Measurements from ENCODE around the gene ZSWIM4. TPM values are rescaled to one million over a fixed set of nuclear protein-coding genes. Genes with fewer than 3 reads are reported as not detected.
A peak's percentile ranks its signal among the peaks of the same experiment; 100 is the strongest.

Gene ZSWIM4
- total and polyA plus RNA-seq, 2 of the 13 experiments (the other 11 are each of a cell fraction or from before 2014, with no cell fraction given): 0.33 to 0.86 TPM

DNA sequence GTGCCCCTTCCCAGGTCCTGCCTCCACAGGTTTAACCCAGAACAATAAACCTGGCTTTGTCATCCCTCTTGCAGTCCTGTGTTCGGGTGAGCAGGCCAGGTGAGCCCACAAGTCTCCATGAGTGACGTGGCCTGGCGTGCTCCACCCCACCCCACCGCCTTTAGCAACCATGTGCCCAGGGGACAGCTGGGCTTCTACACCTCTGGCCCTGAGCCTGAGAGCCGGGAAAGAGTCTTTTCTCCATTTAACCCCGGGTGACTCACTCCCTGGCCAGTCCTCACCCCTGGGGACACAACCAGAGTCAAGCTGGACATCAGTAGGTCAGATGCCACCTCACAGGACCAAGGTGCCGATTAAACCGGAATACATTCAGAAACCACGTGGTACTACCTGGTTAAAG is 16.8 kb upstream of the ZSWIM4 start:
- POLR2A ChIA-PET: interaction anchor here (1.0 kb wide), 1 partner anchor 10 kb away, joined by 3 read pairs; no protein-coding TSS in a partner anchor
- H3K79me2 ChIP-seq (ENCODE audit: insufficient read depth, low read length): peaks cover 20% of the 10 kb centered on the region
- no TSS peak for BruUV-seq (replicated peaks)
- in situ Hi-C loops (cut with HindIII; ENCODE audit: extremely low pct_ligation_motif_present, low pct_unique_long_range_greater_than_20kb) (no loop called here), intact Hi-C loops (cut with micrococcal nuclease; ENCODE audit: unreplicated experiment) (no loop called here)
- no peak overlapping the region for H3K9ac ChIP-seq (ENCODE audit: insufficient read depth, low read depth, low read length)
- 96% methylated on average over 9 of the region's 9 CpGs for WGBS (ENCODE audit: low lambda C conversion rate)
- peaks cover 3 to 21% of the 10 kb centered on the region in 2 experiments for H3K36me3 ChIP-seq (replicated peaks in 1 of 2; ENCODE audit: control insufficient read depth in 1 of 2, insufficient read depth in 2 of 2, low read length in 2 of 2)
- no peak overlapping the region for H3K4me3 ChIP-seq (replicated peaks in 1 of 3; ENCODE audit: insufficient read depth in 1 of 3, low read depth in 2 of 3, low read length in 3 of 3)
- peaks cover 30% of the 10 kb centered on the region for H3K4me1 ChIP-seq (ENCODE audit: insufficient read depth, low read length)
- DNase-seq (ENCODE audit: low spot score): no peak
- H3K9me3 ChIP-seq (ENCODE audit: low read length): no peaks in the 10 kb centered on the region
- peaks cover 0 to 4% of the 10 kb centered on the region in 2 experiments; a peak in 1 of 5 replicates for H3K27me3 ChIP-seq (ENCODE audit: control insufficient read depth in 1 of 2, insufficient read depth in 2 of 2, low read length in 2 of 2)
- TF ChIP-seq BRD4 (CRISPR knock-in tag; IDR thresholded peaks at IDR 0.05) (no peak), NBN (conservative IDR thresholded peaks at IDR 0.05) (no peak), ZFP82 (CRISPR knock-in tag; IDR thresholded peaks at IDR 0.05; ENCODE audit: borderline replicate concordance) (no peak), ZNF703 (CRISPR knock-in tag; IDR thresholded peaks at IDR 0.05; ENCODE audit: borderline replicate concordance) (no peak), SP5 (CRISPR knock-in tag; IDR thresholded peaks at IDR 0.05; ENCODE audit: borderline replicate concordance, low read depth) (no peak)
- no peak overlapping the region for H3K27ac ChIP-seq (ENCODE audit: extremely low read length, insufficient read depth, low read length)
- peaks cover 3% of the 10 kb centered on the region; the same call in 1 of the 2 replicates for H4K20me1 ChIP-seq (ENCODE audit: insufficient read depth, low read length)
- CTCF ChIA-PET (ENCODE audit: low intra/inter-chr PET ratio, low total read pairs): no interaction called here
- no peak overlapping the region for H2AFZ ChIP-seq (ENCODE audit: low read length)
- FAIRE-seq: no peak
- H3K4me2 ChIP-seq (ENCODE audit: low read depth, low read length): no peak overlapping the region
- no peak for ATAC-seq

DNA sequence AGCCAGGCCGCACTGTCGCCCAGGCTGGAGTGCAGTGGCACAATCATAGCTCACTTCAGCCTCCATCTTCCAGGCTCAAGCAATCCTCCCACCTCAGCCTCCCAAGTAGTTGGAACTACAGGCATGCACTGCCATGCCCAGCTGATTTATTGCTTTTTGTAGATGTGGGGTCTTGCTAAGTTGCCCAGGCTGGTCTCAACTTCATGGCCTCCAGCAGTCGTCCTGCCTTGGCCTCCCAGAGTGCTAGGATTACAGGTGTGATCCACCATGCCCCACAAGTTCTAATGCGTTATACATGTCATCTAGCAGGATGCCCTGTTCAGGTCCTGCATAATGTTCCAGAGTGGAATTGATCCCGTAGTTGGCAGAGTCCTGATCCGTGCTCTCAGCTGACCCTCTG is 16.4 kb upstream of the ZSWIM4 start:
- TF ChIP-seq AKAP8 (CRISPR knock-in tag; IDR thresholded peaks at IDR 0.05) (0 out of 2 replicates have a peak, but pooled peaks have one; percentile 39), TAF1 (CRISPR knock-in tag; IDR thresholded peaks at IDR 0.05) (no peak), DPF2 (CRISPR knock-in tag; IDR thresholded peaks at IDR 0.05; ENCODE audit: borderline replicate concordance, low read depth) (no peak), ZNF121 (CRISPR knock-in tag; IDR thresholded peaks at IDR 0.05) (peak; percentile 92), POLR2A (IDR thresholded peaks at IDR 0.05; ENCODE audit: insufficient read depth in 1 of 2, low read depth in 2 of 2, low read length in 2 of 2) (peak in 1 of 2 experiments; percentile 15; a peak in 1 of 4 replicates), ZNF766 (CRISPR knock-in tag; IDR thresholded peaks at IDR 0.05; ENCODE audit: borderline replicate concordance) (no peak), ZC3H13 (CRISPR knock-in tag; IDR thresholded peaks at IDR 0.05) (peak; percentile 57; the same call in 1 of the 2 replicates)
- TF ChIP-seq, protein P1, sequence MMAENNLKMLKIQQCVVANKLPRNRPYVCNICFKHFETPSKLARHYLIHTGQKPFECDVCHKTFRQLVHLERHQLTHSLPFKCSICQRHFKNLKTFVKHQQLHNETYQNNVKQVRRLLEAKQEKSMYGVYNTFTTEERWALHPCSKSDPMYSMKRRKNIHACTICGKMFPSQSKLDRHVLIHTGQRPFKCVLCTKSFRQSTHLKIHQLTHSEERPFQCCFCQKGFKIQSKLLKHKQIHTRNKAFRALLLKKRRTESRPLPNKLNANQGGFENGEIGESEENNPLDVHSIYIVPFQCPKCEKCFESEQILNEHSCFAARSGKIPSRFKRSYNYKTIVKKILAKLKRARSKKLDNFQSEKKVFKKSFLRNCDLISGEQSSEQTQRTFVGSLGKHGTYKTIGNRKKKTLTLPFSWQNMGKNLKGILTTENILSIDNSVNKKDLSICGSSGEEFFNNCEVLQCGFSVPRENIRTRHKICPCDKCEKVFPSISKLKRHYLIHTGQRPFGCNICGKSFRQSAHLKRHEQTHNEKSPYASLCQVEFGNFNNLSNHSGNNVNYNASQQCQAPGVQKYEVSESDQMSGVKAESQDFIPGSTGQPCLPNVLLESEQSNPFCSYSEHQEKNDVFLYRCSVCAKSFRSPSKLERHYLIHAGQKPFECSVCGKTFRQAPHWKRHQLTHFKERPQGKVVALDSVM (CRISPR knock-in tag; IDR thresholded peaks at IDR 0.05): peak; percentile 62
- H3K4me3 ChIP-seq (replicated peaks in 1 of 3; ENCODE audit: insufficient read depth in 1 of 3, low read depth in 2 of 3, low read length in 3 of 3): no peak overlapping the region
- H3K36me3 ChIP-seq (replicated peaks in 1 of 2; ENCODE audit: control insufficient read depth in 1 of 2, insufficient read depth in 2 of 2, low read length in 2 of 2): peaks cover 3 to 21% of the 10 kb centered on the region in 2 experiments
- no peak for FAIRE-seq
- ATAC-seq: no peak
- ChIA-PET CTCF (ENCODE audit: low intra/inter-chr PET ratio, low total read pairs) (no interaction called here), POLR2A (interaction anchor here (1.0 kb wide), 1 partner anchor 9 kb away, joined by 3 read pairs; no protein-coding TSS in a partner anchor)
- H2AFZ ChIP-seq (ENCODE audit: low read length): no peak overlapping the region
- H3K4me2 ChIP-seq (ENCODE audit: low read depth, low read length): no peak overlapping the region
- H3K79me2 ChIP-seq (ENCODE audit: insufficient read depth, low read length): peaks cover 20% of the 10 kb centered on the region
- DNase-seq (ENCODE audit: low spot score): no peak
- in situ Hi-C loops (cut with HindIII; ENCODE audit: extremely low pct_ligation_motif_present, low pct_unique_long_range_greater_than_20kb): no loop called here
- peaks cover 33% of the 10 kb centered on the region for H3K4me1 ChIP-seq (ENCODE audit: insufficient read depth, low read length)
- peaks cover 3% of the 10 kb centered on the region; the same call in 1 of the 2 replicates for H4K20me1 ChIP-seq (ENCODE audit: insufficient read depth, low read length)
- BruUV-seq (replicated peaks): no TSS peak
- H3K9ac ChIP-seq (ENCODE audit: insufficient read depth, low read depth, low read length): no peak overlapping the region
- 94% methylated on average over 6 of the region's 6 CpGs for WGBS (ENCODE audit: low lambda C conversion rate)
- no peaks in the 10 kb centered on the region for H3K9me3 ChIP-seq (ENCODE audit: low read length)
- no peak overlapping the region for H3K27ac ChIP-seq (ENCODE audit: extremely low read length, insufficient read depth, low read length)
- intact Hi-C loops (cut with micrococcal nuclease; ENCODE audit: unreplicated experiment): no loop called here
- H3K27me3 ChIP-seq (ENCODE audit: control insufficient read depth in 1 of 2, insufficient read depth in 2 of 2, low read length in 2 of 2): peaks cover 0 to 7% of the 10 kb centered on the region in 2 experiments; a peak in 2 of 5 replicates
